Natural killer cell (primary cell): ENCODE results near the gene EXOC4. TPM values are rescaled to one million over a fixed set of nuclear protein-coding genes. Genes with fewer than 3 reads are reported as not detected.

ENCODE experiments used
- ATAC-seq, 3 donors: fragments of 150-1000 bp in 2 of 3; fragments of 200-7000 bp in 1 of 3; cut with Tn5 transposase; 1 replicate in 1 of 3; 2 replicates in 2 of 3; pipeline ENCODE4 v1.10.0; 2021; ENCODE audit warnings: mild to moderate bottlenecking in 2 of 3, moderate library complexity in 2 of 3
- DNase-seq, 2 donors: peaks; one replicate each; pipeline versions ENCODE4 v3.0.0 to v3.0.0-alpha.2; 2013 to 2021; ENCODE audit warnings: mixed read lengths in 1 of 2
- H3K27ac ChIP-seq: one replicate; pipeline ENCODE4 v1.5.1; 2013; ENCODE audit warnings: mild to moderate bottlenecking, low read length
- H3K27me3 ChIP-seq: one replicate; pipeline ENCODE4 v1.6.1; 2013; ENCODE audit warnings: low read length; ENCODE audit not compliant: control insufficient read depth, insufficient read depth
- H3K36me3 ChIP-seq: one replicate; pipeline ENCODE4 v1.6.1; 2013; ENCODE audit warnings: low read length; ENCODE audit not compliant: control insufficient read depth, insufficient read depth
- H3K4me1 ChIP-seq: one replicate; pipeline ENCODE4 v1.6.1; 2013; ENCODE audit warnings: low read length; ENCODE audit not compliant: control insufficient read depth, insufficient read depth
- H3K4me3 ChIP-seq: one replicate; pipeline ENCODE4 v1.5.1; 2013; ENCODE audit warnings: low read length
- H3K9me3 ChIP-seq: one replicate; pipeline ENCODE4 v1.6.1; 2013; ENCODE audit warnings: low read length; ENCODE audit not compliant: control insufficient read depth, insufficient read depth
- H3K27ac Mint-ChIP-seq, 2 donors: one replicate each; pipeline ENCODE4 v1.8.0; 2022; ENCODE audit warnings: mild to moderate bottlenecking in 2 of 2, mixed read lengths in 2 of 2, moderate library complexity in 1 of 2
- H3K27me3 Mint-ChIP-seq, 2 donors: one replicate each; pipeline ENCODE4 v1.8.0; 2022; ENCODE audit warnings: low read depth in 2 of 2, mixed read lengths in 2 of 2
- H3K36me3 Mint-ChIP-seq: one replicate; pipeline ENCODE4 v1.8.0; 2022; ENCODE audit warnings: mixed read lengths
- H3K4me1 Mint-ChIP-seq, 2 donors: one replicate each; pipeline ENCODE4 v1.8.0; 2022; ENCODE audit warnings: mixed read lengths in 2 of 2
- H3K4me3 Mint-ChIP-seq: one replicate; pipeline ENCODE4 v1.8.0; 2022; ENCODE audit warnings: mild to moderate bottlenecking, moderate library complexity, mixed read lengths
- H3K9me3 Mint-ChIP-seq, 2 donors: one replicate each; pipeline ENCODE4 v1.8.0; 2022; ENCODE audit warnings: mixed read lengths in 2 of 2
- CTCF ChIP-seq: fragments of 200-600 bp; IDR thresholded peaks from one replicate; pipeline ENCODE4 v1.8.0; 2022; ENCODE audit warnings: antibody characterized with exemption
- WGBS: methylation state at CpG from one replicate; pipeline ENCODE4 v1.1.7; 2013; ENCODE audit warnings: missing lambda C conversion rate; ENCODE audit not compliant: insufficient coverage; 5-methylcytosine and 5-hydroxymethylcytosine counted together
- intact Hi-C: fragments of 100-400 bp; cut with micrococcal nuclease; formaldehyde crosslinking; loops from one replicate; pipeline ENCODE4 v1.14.2; 2022
- total RNA-seq, 4 donors: library from RNA; stranded (reverse); fragments of 120-200 nt in 1 of 4; gene quantifications; one replicate each; pipeline versions ENCODE4 v1.2.3 to v1.2.4, GENCODE V29; 2013 to 2022

The EXOC4 gene
- total RNA-seq, 3 donors from 2014 or later (not counting 1 experiment from before 2014, with no cell fraction given): 105 to 148 (median 123) TPM

GRCh38 chr7:133977409-133978274, 724.8 kb downstream of the EXOC4 start:
- H3K36me3 ChIP-seq: no peaks in the 10 kb centered on the region
- Mint-ChIP-seq H3K9me3 (no peaks in the 10 kb centered on the region), H3K4me3 (no peak overlapping the region), H3K27me3 (no peaks in the 10 kb centered on the region), H3K27ac (no peak overlapping the region), H3K36me3 (peaks cover 7% of the 10 kb centered on the region), H3K4me1 (peaks cover 16 to 17% of the 10 kb centered on the region in 2 donors)
- WGBS: 72% methylated on average over 3 of the region's 4 CpGs
- no peaks in the 10 kb centered on the region for H3K27me3 ChIP-seq
- ATAC-seq: no peak
- intact Hi-C loops: no loop called here
- H3K9me3 ChIP-seq: no peaks in the 10 kb centered on the region
- no peak for TF ChIP-seq CTCF
- H3K27ac ChIP-seq: no peak overlapping the region
- no peak overlapping the region for H3K4me3 ChIP-seq
- DNase-seq: no peak
- H3K4me1 ChIP-seq: no peaks in the 10 kb centered on the region

GRCh38 chr7:133978502-133979295, 725.8 kb downstream of the EXOC4 start:
- H3K27me3 Mint-ChIP-seq: no peaks in the 10 kb centered on the region
- Histone ChIP-seq H3K27ac (no peak overlapping the region), H3K27me3 (no peaks in the 10 kb centered on the region), H3K9me3 (no peaks in the 10 kb centered on the region), H3K4me3 (no peak overlapping the region), H3K4me1 (no peaks in the 10 kb centered on the region), H3K36me3 (no peaks in the 10 kb centered on the region)
- H3K9me3 Mint-ChIP-seq: no peaks in the 10 kb centered on the region
- H3K4me1 Mint-ChIP-seq: peaks cover 16 to 17% of the 10 kb centered on the region in 2 donors
- ATAC-seq (no peak), DNase-seq (no peak)
- TF ChIP-seq CTCF: no peak
- whole genome bisulfite sequencing: 91% methylated on average over 4 of the region's 5 CpGs
- no peak overlapping the region for H3K4me3 Mint-ChIP-seq
- intact Hi-C loops: no loop called here
- peaks cover 7% of the 10 kb centered on the region for H3K36me3 Mint-ChIP-seq
- H3K27ac Mint-ChIP-seq: no peak overlapping the region

- peaks cover 7% of the 10 kb centered on the region for H3K36me3 Mint-ChIP-seq
- H3K27ac ChIP-seq: no peak overlapping the region
- peaks cover 16% of the 10 kb centered on the region in 2 donors for H3K4me1 Mint-ChIP-seq
- no CpG with 5 or more reads among the region's 1 CpG for WGBS
- ATAC-seq: no peak
- DNase-seq: no peak
- H3K4me3 Mint-ChIP-seq: no peak overlapping the region
- H3K9me3 ChIP-seq: no peaks in the 10 kb centered on the region
- H3K27me3 Mint-ChIP-seq: no peaks in the 10 kb centered on the region
- H3K27me3 ChIP-seq: no peaks in the 10 kb centered on the region
- no peaks in the 10 kb centered on the region for H3K4me1 ChIP-seq
- TF ChIP-seq CTCF: no peak
- H3K9me3 Mint-ChIP-seq: no peaks in the 10 kb centered on the region
- no peaks in the 10 kb centered on the region for H3K36me3 ChIP-seq
- intact Hi-C loops: no loop called here
- no peak overlapping the region for H3K27ac Mint-ChIP-seq
- no peak overlapping the region for H3K4me3 ChIP-seq
Measured at GRCh38 chr7:133980804-133981203, 727.9 kb downstream of the EXOC4 start.
